HG02840 (cell line): ENCODE data around the gene NFIX.
A peak's percentile ranks its signal among the peaks of the same experiment; 100 is the strongest.

ENCODE experiments used
- ATAC-seq: cut with Tn5 transposase; IDR thresholded peaks from one replicate; pipeline ENCODE4 v1.9.1; 2021; ENCODE audit warnings: mild to moderate bottlenecking, moderate library complexity, moderate number of reproducible peaks; ENCODE audit not compliant: unreplicated experiment, low FRiP score

Gene NFIX

DNA sequence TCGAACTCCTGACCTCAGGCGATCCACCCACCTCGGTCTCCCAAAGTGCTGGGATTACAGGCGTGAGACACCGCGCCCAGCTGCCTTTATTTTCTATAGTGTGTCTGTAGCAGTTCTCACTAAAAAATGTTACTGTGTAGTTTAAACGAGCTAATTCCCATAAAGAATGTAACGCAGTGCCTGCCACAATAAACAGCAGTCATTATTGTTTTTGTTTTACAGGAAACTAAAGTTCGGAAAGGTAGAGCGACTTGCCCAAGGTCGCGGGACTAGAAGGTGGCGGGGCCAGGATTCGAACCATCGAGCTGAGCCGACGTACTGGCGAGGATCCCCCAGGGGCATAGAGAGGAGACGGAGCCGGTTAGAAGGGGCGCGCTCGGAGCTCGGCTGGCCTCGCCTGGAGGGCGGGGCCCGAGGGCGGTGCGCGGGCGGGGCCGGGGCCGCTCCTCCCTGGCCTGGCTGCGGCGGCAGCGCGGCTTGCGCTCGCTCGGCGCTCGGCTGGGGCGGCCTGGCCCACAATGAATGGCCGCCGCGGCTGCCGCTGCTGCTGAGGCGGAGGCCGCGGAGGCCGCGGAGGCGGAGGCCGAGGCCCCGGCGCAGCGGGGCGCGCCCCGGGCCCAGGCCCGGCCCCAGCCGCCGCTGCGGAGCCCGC is 122.6 kb downstream of the NFIX start, which contains the start of gene NACC1:
NACC1 (plus strand) TSS at position 493 of the 652 bp plus-strand sequence. CDS start 16,944 bp downstream, outside the sequence.
- peak; percentile 71 for ATAC-seq

GRCh38 chr19:13118424-13119193 is 123.3 kb downstream of the NFIX start:
- no peak for ATAC-seq

DNA sequence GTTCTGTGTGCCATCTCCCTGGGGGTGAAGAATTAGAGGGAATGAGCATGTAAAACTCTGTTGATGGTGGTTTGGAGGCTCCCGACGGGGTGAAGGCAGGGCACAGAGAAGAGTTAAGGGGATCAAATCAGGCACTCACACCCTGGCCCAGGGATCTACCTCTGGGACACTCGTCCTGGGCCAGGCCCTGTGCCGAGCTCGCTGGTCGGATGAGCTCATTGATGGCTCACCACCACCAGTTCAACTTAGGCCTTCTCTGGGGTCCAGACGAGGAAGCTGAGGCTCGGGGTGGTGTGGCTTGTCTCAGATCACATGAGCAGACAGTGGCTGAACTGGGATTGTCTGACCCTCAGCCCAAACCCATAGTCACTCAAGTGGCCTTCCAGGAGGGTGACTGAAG is 124.4 kb downstream of the NFIX start:
- ATAC-seq: no peak

DNA sequence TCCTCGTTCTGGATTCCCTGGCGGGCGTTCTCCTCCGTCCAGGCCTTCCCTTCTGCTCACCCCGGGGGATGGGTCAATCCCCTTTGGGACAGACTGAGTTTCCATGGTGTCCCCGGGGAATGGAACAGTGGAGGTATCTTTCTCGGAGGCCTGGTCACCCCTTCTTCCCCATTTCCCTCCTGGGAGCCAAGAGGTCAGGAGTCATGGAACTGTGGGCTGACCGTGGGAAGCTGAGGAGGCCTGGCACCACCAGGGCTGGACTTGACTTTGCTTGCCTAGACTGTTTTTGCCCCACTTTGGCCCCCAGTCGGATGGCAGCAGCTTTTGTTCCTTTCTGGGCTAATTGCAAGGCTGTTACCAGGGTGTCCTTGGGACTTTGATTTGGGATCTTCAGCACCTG is 124.8 kb downstream of the NFIX start:
- no peak for ATAC-seq

DNA sequence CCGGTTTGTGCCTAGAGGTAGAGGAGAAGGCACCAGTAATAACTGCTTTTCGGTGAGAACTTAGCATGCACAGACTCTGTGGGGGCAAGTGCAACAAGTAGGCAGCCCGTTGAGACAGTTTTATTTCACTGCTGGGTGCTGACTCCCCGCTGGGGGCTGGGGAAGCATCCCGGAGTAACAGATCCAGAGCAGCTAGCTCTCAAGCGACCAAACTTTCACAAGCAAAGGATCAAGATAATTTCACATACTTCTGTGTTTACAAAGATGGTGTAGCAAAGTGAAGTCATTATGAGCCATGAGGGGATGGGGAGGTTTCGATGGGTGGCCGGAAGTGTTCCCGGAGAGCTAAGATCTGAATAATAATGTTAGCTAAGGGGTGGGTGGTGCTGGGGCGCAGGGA is 125.5 kb downstream of the NFIX start:
- no peak for ATAC-seq

GRCh38 chr19:13121551-13122274 is 126.4 kb downstream of the NFIX start:
- no peak for ATAC-seq

- ATAC-seq: no peak
Measured at GRCh38 chr19:13122275-13122878, 127.1 kb downstream of the NFIX start.

DNA sequence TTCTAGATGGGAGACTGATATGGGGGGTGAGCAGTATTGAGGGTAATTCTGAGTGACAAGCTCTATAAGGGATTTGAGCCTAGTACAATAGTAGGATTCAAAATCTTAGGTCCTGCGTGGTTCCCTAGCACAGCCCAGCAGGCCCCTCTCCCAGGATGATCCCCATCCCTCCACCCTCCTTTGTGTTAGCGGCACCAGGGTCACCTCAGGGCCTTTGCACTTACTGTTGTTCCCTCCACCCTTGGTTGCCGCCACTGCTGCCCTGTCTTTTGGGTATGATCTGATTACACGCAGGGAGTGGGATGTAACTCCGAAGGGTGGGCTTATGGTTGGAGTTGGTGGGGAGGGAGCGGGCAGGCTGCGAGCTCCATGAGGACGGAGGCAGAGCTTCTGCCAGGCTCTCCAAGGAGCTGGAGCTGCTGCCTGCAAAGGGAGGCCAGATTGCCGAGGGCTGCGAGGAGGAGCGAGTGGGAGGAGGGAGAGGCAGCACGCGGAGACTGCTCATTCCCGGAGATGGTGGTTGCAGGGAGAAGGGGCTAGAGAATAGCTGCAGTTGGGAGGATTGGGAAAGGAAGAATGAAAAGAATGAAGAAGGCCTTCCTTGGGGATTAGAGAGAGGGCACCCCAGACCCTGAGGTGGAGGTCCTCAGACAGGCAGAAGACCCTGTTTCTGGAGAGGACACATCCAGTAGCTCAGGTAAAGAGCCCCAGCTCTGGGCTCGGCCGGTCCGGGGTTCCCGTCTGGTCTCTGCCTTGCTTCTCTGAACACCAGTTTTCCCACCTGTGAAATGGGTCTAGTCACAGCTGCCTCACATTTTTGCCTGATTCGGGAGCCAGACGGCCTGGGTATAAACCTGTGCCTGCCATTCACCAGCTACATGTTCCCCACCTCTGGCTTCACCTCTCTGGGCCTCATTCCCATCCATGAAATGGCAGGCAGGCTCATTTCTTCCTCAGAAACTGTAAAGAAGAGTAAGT is 128.0 kb downstream of the NFIX start:
- ATAC-seq: no peak

- no peak for ATAC-seq
Measured at GRCh38 chr19:13127051-13127450, 131.8 kb downstream of the NFIX start.

DNA sequence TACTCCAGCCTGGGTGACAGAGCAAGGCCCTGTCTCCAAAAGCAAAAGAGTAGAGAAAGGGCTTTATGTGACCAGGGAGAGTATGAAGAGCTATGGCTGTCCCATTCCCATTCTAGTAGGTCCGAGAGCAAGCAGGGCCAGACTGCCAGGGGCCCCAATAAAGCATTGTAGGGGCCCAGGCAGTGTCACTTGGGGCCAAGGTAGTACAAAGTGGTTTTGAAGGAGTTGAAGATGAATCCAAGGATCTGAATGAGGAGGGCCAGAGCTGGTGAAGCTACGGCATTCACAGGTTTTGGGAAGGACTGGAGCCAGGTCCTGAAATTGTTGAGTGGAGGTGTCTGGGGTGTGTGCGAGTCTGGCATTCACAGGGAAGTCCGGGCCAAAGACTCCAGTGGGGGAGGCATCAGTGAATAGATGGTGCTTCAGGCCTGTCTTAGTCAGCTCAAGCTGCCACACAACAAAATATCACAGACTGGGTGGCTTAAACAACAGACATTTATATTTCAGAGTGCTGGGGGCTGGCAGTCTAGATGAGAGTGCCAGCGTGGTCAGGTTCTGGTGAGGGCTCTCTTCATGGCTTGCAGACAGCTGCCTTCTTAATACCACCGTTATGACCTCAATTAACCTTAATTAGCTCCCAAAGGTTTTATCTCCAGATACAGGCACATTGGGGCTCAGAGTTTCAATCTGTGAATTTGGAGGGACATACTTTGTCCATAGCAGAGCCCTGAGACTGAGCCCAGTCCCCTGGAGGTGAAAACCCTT is 132.7 kb downstream of the NFIX start:
- ATAC-seq: no peak

GRCh38 chr19:13128583-13128982 is 133.3 kb downstream of the NFIX start:
- ATAC-seq: no peak

GRCh38 chr19:13129384-13129783 is 134.1 kb downstream of the NFIX start:
- ATAC-seq: no peak

- no peak for ATAC-seq
Measured at GRCh38 chr19:13130886-13131490, 135.7 kb downstream of the NFIX start.

DNA sequence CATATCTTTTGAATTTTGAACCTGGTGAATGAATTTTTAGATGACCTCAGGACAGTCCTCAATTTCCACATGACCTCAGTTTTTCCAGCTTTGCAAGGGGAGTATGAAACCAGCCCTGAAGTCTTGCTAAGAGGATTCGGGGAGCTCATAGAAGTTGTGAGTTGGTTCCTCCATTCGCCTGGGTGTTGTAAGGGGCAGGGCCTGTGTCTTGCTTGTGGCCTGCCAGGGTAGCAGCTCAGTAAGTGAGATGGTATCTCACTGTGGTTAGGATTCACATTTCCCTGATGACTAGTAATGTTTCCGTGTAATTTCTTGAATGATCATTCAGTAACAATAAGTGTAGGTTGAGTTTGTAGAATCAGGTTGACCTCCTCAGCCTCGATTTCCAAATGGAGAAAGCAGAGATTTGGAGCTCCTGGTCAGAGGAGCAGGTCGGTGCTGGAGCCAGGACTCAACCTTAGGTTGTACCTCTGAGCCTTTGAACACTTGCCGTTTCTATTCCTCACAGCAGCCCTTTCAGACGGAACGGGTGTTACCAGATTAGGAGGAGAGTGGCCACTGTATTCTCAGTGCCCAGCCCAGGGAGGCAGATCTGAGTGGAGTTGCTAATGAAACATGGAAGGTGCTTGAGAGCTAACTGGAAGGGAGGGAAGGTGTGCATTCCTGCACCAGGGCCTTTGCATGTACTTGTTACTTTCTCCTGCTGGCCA is 137.4 kb downstream of the NFIX start:
- ATAC-seq: no peak

GRCh38 chr19:13133241-13133870 is 138.1 kb downstream of the NFIX start:
- no peak for ATAC-seq

DNA sequence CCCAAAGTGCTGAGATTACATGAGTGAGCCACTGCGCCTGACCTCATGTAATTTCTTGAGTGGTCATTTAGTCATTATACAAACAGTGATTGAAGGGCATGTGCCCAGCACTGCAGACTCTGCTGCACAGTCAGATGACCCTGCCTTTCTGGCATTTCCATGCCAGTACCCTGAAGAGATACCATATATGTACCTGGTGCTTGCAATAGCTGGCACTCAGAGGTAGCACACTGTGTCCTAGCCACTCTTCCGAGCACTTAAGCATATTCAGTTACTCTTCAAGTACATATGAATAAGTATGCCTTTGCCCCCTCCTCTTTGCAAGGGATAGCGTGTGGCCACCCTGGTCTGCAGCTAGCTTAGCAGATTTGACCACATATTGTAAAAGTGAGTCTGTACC is 139.4 kb downstream of the NFIX start:
- ATAC-seq: no peak
